Central memory CD4-positive, alpha-beta T cell (primary cell): ENCODE measurements around the gene LMTK2.
A peak's percentile ranks its signal among the peaks of the same experiment; 100 is the strongest.

Experiments used
- DNase-seq: peaks from one replicate; pipeline ENCODE4 v3.0.0; 2022
- total RNA-seq, 3 experiments: gene quantifications; one replicate each; lab custom pipeline; 2026; lab: John Stamatoyannopoulos, UW

The LMTK2 gene
- total RNA-seq, result 57.9 to 82.0 (median 60.3) reads per million in 3 experiments

DNA sequence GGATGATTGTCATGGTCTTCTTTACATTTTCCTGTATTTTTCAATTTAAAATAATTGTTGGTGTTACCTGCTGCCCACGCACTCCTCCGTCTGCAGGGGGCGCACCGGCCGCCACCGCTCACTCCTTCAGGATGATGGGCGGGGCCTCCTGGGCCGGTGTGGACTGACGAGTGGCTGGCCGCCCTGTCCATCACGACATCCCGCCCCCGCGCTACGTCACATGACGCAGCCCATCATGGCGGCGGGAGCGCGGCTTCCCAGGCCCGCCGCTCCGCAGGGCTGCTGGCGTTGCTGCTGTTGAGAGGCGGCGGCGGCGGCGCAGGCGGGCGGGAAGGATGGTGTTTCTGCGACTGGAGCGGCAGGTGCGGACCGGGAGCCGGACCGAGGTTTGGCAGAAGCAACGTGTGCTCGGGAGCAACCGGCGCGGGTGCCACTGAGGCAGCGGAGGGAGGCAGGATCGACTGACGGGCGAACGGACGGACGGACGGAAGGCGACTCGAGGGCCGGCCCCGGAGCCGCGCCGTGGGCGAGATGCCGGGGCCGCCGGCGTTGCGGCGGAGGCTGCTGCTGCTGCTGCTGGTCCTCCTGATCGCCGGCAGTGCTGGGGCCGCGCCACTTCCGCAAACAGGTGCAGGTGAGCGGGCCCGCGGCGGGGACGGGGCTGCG is at the start of gene LMTK2:
Gene LMTK2 (plus strand): TSS at position 216 of the 666 bp plus-strand sequence. CDS start 316 bp downstream, at position 532.
- peak; percentile 95 for DNase-seq

DNA sequence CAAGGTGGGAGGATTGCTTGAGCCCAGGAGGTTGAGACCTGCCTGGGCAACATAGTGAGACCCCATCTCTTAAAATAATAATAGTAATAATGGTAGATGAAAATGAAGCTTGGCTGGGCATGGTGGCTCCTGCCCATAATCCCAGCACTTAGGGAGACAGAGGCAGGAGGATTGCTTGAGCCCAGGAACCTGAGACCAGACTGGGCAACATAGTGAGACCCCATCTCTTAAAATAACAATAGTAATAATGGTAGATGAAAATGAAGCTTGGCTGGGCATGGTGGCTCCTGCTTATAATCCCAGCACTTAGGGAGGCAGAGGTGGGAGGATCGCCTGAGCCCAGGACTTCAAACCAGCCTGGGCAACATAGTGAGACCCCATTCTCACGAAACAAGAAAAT is 49.5 kb upstream of the LMTK2 start:
- DNase-seq, result no peak

DNA sequence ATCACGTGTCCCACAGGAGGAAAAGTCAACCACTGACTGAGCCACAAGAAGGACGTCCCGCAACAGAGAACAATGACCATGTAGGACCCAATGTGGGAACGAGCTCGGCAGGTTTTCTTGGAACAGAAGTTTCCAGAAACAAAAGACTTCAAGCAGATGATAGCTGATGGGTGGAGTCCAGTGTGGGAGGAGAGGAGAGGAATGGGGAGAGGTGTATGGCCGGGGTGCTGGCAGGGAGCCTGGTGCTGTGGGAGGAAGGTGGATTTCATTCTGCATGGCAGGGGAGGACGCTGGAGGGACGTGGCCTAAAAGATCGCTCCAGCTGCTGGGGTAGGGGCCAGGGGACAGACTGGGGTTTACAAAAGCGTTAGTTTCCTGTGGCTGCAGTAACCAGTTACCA is 48.5 kb upstream of the LMTK2 start:
- DNase-seq, result no peak

DNA sequence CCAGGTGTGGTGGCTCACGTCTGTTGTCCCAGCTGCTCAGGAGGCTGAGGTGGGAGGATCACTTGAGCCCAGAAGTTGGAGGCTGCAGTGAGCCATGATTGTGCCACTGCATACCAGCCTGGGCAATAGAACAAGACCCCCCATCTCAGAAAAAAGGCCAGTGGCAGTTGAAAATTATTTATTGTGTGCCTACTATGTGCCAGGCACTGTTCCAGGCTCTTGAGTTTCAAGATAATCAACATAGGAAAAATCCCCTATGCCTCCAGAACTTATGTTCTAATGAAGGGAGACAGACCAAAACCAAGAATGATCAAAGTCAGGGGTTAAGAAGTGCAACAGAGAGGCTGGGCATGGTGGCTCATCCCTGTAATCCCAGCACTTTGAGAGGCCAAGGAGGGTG is 42.4 kb upstream of the LMTK2 start:
- no peak for DNase-seq

DNA sequence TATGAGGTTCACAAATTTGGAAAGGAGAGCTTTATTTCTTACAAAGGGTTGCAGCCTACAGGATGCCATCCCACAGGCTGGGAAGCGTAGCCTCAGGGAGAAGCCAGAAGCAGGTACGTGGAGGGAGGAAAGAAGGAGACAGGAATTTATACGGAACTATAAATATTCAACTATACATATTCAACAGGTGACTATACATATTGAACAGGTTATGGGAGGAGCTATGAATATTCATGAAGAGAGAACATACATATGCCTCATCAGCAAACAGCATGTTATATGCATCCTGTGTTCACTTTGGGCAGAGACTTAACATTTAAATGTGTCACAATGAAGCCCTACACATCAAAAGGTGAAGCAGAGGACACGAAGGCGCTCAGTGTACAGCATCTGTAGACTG is 40.5 kb upstream of the LMTK2 start:
- no peak for DNase-seq

DNA sequence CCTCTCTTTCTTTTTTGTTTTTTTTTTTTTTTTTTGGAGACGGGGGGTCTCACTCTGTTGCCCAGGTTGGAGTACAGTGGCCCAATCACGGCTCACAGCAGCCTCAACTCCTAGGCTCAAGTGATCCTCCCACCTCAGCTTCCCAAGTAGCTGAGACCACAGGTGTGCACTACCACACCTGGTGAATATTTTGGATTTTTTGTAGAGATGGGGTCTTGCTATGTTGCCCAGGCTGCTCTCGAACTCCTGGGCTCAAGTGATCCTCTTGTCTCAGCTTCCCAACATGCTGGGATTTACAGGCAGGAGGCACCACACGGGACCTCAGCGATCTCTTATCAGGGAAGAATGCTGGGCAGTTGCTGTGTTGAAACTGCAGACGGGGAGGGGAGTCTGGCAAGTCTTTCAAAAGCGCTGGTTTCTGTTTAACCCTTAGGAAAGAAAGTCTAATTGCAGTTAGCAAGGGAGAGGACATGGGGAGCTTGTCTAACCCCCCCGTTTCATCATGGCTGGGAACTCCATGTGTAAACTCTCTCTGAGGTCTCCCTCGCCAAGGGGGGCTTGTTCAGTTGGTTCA is 39.6 kb upstream of the LMTK2 start:
- DNase-seq, result no peak

DNA sequence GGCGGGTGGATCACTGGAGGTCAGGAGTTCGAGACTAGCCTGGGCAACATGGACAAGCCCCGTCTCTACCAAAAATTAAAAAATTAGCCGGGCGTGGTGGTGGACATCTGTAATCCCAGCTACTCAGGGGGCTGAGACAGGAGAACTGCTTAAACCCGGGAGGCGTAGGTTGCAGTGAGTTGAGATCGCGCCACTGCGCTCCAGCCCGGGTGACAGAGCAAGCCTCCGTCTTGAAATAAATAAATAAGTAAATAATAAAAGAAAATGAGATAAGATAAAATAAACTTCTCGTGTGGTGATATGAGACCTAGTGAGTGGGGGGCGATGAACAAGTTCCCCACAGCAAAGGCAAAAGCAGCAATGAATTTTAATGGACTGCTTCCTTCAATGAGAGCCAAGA is 33.6 kb upstream of the LMTK2 start:
- no peak for DNase-seq

DNA sequence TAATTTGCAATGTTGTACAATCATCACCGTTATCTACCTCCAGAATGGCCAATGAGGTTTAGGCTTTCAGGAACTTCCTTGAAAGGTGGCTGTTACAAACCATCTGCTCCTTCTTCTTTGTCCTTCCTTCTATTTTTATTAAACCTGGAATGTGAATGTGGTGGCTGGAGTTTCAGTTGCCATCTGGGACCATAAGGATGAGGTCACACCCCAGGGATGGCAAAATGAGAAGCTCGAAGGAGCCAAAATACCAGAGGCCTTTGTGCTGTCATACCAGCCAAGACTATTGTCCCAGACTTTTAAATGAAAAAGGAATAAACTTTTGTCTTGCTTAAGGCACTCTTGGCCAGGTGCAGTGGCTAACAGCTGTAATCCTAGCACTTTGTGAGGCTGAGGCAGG is 30.9 kb upstream of the LMTK2 start:
- DNase-seq, result no peak

DNA sequence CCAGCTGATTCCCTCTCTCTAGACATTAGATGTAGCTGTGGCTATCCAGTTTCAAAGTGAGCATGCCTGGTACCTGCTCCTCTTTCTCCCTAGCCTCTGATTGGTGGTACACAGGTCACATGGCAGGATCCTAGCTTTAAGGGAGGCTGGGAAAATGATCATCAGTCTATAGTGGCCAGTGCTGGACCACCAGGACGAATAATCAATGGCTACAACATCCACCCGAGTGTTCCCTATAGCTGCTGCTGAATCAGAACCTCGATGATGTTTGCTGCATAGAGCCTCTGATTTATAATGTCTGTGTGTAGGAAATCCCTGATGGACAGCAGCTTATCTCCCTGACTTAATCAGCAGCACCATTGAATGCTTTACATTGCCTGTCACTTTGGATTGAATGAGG is 28.9 kb upstream of the LMTK2 start:
- no peak for DNase-seq

DNA sequence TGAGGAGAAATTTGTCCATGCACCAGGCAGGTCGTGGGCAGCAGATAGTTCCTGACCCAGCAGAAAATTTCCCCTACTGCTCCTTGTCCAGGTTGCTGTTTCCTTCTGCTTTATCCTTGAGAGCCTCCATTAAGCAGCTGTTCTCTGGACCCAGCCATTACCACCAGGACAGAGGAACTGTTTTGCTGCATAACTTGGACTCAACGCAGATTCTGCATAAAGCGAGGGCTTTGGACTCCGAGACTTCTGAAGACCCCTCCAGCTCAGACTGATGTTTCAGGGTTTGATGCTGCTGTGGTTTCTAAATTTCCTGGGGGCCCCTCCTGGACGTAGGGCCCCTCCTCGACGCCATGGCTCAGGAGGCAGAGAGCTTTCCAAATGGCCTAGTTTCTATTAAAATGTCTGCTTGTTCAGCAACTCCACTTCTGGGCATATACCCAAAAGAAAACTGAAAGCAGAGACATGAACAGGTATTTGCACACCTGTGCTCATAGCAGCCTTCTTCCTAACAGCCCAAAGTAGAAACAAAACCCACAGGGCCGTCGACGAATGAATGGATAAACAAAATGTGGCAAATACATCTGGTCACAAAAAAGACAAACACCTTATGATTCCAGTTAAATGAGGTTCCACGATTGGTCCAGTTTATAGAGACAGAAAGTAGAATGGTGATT is 28.3 kb upstream of the LMTK2 start:
- DNase-seq, result no peak

DNA sequence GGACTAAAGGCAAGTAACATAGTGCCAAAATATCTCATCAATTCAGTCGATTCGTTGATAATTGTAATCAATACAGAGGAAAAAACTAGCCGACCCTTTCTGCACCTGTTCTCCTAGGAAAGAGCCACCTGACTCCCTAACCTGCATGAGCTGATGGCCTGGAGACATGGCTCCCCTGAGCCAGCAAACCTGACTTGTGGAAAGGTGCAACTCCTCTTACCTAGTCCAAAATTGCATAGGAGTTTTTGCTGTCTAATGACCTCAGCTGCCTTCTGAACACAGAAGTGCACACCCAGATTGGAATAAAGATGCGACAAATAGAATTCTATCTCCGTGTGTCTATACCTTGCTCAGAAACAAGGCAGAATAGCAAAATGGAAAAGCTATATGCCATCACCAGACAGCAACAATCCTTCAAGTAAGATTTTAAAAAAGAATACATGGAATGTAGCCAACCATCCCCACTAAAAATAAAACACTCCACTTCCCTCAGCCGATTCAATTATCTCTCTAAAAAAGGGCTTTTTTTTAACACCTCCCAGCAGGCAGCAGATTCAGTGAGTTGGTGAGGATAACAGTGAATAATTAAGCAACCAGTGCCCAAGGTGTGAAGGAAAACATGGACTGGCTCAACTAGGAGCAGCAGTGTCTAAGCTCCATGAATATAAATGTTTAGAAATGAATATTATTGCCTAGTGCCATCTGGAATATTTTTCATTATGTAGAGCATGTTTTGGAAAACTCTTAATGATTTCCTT is 26.6 kb upstream of the LMTK2 start:
- no peak for DNase-seq

DNA sequence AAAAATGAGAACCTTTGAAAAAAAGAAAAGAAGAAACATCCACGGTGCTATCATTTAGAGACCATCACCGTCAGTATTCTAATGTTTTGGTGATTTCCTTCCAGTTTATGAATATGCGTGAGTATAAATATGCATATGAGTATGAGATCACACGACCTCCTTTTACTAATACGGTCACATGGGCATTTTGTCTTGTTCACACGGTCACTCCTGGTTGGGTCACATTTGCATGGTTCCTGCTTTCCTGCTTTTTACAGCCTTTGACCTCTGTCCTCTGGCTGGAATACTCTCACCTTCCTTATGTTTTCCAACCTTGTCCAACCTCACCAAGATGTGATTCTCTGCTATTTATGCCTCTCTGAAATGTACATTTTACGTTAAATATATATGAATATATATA is 25.3 kb upstream of the LMTK2 start:
- no peak for DNase-seq

DNA sequence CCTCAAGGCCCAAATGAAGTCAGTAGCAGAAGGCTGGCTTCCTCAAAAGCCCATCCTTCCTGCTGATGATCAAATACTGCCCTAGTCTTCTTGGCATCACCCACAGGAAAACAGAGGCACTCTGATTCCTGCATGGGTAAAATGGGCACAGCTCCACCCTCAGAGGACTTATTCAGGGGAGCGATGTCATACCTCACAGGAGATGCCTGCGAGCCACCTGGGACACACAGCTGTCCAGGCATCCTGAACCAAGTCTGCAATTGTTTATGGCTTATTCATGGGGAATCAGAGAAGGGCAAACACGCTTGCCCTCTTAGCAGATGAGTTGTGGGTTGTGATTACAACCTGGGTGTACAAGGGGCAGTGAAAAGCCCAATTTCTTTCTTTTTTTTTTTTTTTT is 22.0 kb upstream of the LMTK2 start:
- no peak for DNase-seq

DNA sequence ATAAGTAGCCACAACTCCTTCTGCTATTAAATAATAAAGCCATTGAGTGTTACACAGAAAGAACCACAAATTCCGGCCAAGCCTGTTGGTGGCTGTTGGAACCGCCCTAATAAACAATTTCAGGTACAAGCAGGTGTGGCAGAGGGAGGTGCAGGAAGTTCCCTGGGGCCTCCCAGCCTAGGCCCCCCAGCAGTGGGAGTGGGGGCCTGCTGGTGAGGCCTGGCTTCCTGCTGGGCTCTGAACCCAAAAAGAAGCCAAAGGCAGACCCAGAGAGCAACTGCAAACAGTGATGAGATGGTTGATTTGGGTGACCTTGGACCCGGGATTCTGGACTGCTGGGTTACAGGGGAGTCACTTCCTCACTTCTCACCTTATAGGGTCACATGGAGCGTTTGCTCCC is 21.0 kb upstream of the LMTK2 start:
- no peak for DNase-seq

DNA sequence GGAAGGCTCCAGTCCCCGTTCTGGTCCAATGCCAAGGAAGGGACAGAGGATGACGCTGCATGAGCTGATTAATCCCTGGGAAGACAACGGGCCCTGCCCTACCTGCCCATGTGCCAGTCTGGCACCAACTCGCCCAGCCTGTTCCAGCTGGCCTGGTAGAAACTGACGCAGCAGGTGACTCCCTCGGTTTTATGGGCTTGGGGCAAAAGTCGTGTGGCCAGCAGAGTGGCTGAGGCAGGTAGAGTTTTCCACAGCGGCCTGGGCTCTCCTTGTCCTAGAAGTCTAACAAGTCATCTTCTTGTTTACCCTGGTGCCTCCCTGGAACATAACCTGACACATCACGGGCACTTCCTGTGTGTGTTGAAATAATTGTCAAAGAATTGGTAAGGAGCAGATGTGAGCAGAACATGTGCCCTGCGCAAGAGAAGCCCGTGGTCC is 20.4 kb upstream of the LMTK2 start:
- DNase-seq, result no peak

DNA sequence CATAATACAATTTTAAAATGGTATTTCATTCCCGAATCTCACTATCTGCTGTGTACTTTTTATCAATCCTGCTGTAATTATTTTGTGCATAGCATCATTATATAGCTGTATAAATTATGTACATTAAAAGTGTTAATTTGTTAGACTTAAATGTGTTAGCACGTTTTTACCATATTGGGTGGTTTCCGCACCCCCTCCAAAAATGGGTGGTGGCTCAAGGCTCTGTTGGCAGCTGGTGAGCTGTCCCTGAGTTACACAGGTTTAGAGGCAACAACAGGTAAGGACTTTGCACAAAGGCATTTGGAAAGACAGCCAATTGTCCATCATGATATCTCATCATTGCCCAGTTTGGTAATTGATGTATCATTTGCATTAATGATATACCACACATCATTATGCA is 18.6 kb upstream of the LMTK2 start:
- no peak for DNase-seq

DNA sequence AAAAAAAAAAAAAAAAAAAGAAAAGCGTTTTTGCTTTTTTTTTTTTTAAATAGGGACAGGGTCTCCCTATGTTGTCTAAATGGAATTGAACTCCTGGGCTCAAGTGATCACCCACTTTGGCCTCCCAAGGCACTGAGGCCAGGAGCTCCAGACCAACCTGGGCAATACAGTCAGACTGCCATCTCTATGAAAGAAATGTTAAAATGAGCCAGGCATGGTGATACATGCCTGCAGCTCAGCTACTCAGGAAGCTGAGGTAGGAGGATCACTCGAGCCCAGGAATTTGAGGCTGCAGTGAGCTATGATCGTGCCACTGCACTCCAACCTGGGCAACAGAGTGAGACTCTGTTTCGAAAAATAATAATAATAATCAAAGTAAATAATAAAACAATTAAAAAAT is 16.5 kb upstream of the LMTK2 start:
- DNase-seq, result no peak

DNA sequence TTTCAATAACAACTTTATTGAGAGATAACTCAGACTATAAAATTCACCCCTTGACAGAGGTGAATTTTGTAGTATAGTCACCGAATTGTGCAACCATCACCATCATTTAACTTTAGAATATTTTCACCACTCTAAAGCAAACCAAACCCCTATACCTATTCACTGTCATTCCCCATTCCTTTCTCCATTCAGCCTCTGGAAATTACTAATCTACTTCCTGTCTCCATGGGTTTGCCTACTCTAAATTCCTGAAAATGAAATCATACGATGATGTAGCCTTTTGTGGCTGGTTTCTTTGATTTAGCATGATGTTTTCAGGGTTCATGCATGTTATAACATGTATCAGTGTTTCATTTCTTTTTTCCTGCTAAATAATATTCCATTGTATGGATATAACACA is 15.6 kb upstream of the LMTK2 start:
- no peak for DNase-seq

DNA sequence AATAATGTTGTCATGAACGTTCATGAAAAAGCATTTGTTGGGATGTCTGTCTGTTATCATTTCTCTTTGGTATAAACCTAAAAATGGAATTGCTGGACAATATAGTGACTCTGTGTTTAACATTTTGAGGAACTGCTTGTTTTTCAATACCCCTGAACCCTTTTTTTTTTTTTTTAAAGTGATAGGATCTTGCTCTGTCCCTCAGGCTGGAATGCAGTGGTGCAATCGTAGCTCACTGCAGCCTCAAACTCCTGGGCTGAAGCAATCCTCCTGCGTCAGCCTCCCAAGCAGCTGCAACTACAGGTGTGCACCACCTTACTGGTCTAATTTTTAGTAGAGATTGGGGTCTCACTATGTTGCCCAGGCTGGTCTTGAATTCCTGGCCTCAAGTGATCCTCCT is 15.1 kb upstream of the LMTK2 start:
- DNase-seq, result no peak

DNA sequence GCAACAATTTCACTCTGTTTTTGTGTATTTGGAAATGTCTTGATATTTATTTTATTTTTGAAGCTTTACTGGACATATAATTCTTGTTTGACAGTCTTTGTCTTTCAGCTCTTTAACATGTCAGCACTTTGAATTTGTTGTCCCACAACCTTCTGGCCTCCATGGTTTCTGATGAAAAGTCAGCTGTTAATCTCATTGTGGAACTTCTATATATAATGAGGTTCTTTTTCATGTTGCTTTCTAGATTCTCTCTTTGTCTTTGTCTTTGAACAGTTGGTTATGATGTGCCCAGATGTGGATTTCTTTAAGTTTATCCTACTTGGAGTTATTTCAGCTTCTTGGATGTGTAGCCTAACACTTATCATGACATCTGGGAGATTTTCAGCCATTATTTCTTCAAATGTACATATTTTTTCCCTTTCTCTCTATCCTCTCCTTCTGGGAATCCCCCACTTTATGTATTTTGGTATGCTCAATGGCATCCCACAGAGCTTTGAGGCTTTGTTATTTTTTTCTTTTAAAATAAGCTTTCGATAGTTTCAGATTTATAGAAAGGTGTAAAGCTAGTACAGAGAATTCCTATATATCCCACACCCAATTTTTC is 9.5 kb upstream of the LMTK2 start:
- DNase-seq, result no peak

DNA sequence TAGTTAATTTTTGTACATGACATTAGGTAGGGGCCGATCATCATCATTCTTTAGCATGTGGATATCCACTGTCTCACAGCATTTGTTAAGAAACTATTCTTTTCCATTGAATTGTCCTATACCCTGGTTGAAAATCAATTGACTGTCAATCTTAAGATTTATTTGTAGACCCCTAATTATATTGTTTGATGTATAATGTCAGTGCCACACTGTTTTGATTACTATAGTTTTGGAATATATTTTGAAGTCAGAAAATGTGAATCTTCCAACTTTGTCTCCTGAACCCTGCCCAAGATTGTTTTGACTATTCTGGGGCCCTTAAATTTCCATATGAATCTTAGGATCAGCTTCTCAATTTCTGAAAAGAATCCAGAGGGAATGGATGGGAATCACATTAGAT is 6.6 kb upstream of the LMTK2 start:
- DNase-seq, result no peak

DNA sequence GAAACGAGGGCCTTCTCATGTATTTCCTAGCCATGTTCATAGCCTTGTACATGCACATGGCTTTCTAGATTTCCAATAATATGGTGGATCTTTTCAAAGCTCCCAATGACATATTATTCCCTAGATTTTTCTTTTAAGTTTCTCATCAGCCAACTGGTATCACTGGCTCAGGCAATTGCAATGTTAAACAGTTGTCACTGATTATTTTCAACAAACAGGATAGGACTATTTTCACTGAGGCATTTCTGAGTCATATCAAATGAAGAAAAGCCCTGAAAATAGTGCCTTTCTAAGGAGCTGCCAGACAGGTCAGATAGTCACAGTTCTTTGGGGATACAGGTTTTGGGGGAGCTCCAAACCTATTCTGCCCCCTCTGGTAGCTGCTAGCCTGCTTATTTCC is 4.5 kb upstream of the LMTK2 start:
- no peak for DNase-seq

DNA sequence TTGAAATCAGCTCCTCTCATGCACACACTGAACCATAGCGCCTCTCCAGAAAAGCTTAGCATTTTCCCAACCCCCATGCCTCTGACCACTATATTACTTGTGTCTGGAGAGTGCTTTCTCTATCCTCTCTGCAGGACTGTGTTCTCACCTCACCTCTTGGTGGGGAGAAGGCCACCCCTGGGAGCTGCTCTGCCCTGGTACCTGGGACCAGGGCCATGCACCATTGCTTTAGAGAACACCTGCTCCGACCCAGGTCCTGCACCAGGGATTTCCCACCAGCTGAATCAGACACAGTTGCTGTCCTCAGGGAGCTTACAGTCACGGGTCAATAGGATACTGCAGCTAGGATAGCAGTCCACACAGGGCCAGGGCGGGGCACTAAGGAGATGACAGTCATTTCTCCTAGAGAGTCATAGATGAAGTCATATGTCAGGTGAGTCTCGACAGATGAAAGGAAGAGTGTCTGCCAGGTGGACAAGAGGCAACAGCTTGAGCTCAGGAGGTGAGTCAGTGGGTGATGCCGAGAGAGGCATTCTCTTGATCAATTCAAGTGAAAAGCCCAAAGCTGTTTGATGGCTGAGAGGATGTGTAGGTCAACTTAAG is 619 bp upstream of the LMTK2 start:
- no peak for DNase-seq
